ENCODE data around the gene FAM3D. TPM values are rescaled to one million over a fixed set of nuclear protein-coding genes. Genes with fewer than 3 reads are reported as not detected.

FAM3D gene
- total RNA-seq, 4 donors from 2014 or later, result not detected

- 72 to 93% methylated on average over 3 of the region's 3 CpGs for WGBS, 2 donors
- Histone ChIP-seq H3K27me3 (no peaks in the 10 kb centered on the region), H3K4me3 (no peak overlapping the region), H3K36me3 (no peaks in the 10 kb centered on the region), H3K27ac (no peak overlapping the region), H3K9me3 (peaks cover 0 to 6% (median 0%) of the 10 kb centered on the region in 4 donors), H3K4me1 (no peaks in the 10 kb centered on the region)
- TF ChIP-seq EP300 (IDR thresholded peaks at IDR 0.05), result no peak
- no peak for TF ChIP-seq CTCF (IDR thresholded peaks at IDR 0.05)
- TF ChIP-seq POLR2A (IDR thresholded peaks at IDR 0.05), result no peak
- DNase-seq (ENCODE audit: low spot score in 2 of 2), result no peak
These were observed 6.3 kb upstream of the FAM3D start for GRCh38 chr3:58672880-58673279.

DNA sequence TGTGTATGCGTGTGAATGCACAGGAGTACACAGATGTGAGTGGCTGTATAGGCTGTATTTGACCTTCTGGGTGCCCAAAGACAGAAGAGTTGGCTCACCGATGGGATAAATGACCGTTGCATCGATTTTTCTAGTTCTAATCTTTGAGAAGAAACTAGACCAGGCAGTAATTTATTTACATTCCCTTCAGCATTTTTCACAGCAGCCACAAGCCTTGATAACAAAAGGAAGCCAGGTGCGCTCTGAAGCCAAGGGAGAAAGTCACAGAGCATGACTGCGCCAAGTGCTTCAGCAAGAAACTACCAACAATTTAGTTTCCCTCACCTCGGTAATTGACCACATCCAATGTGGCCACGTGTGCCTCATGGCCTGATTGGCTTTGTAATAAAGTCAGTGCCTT is 5.9 kb upstream of the FAM3D start:
- H3K27ac ChIP-seq, result no peak overlapping the region
- no peaks in the 10 kb centered on the region for H3K27me3 ChIP-seq
- H3K4me1 ChIP-seq, result no peaks in the 10 kb centered on the region
- TF ChIP-seq EP300 (IDR thresholded peaks at IDR 0.05) (no peak), CTCF (IDR thresholded peaks at IDR 0.05) (no peak), POLR2A (IDR thresholded peaks at IDR 0.05) (no peak)
- peaks cover 0 to 6% (median 0%) of the 10 kb centered on the region in 4 donors for H3K9me3 ChIP-seq
- no peak overlapping the region for H3K4me3 ChIP-seq
- 85 to 89% methylated on average over 8 of the region's 8 CpGs for WGBS, 2 donors
- H3K36me3 ChIP-seq, result no peaks in the 10 kb centered on the region
- no peak for DNase-seq (ENCODE audit: low spot score in 2 of 2)

DNA sequence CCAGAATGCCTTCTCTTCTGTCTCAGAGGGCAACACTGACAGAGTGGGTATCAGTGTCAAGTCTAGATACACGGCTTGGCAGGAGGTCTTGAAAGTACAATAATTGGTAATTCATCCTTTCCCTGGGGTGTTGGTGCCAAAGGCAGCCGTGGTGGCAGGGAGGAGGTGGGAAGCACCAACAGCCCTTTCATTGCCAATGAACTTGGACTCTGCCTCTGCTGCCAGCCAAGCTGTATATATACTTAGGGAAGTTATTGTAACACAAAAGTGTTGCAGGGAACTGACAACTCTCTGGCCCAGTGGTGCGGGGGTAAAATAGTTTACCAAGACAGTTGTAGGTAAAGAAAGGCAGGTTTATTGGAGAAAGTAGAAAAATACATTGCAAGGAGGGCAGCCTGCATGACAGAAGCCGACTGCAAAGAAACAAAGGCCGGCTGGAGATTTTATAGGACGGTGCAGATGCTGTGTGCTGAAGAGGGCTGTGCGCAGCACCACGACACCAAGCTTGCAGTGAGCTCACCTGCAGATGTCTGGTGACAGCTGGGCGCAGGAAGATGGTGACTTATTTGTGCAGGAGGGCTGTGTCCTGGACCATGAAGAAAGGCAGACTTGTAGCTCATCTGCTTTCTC is 4.0 kb upstream of the FAM3D start:
- Histone ChIP-seq H3K4me1 (no peaks in the 10 kb centered on the region), H3K36me3 (no peaks in the 10 kb centered on the region), H3K9me3 (peaks cover 0 to 5% (median 0%) of the 10 kb centered on the region in 4 donors), H3K27me3 (no peaks in the 10 kb centered on the region), H3K27ac (no peak overlapping the region), H3K4me3 (no peak overlapping the region)
- no peak for DNase-seq (ENCODE audit: low spot score in 2 of 2)
- 59 to 74% methylated on average over 9 of the region's 9 CpGs for WGBS, 2 donors
- no peak for TF ChIP-seq CTCF (IDR thresholded peaks at IDR 0.05)

- no peaks in the 10 kb centered on the region for H3K9me3 ChIP-seq
- TF ChIP-seq CTCF (IDR thresholded peaks at IDR 0.05) (no peak), POLR2A (IDR thresholded peaks at IDR 0.05) (no peak), EP300 (IDR thresholded peaks at IDR 0.05) (no peak)
- H3K4me3 ChIP-seq, result no peak overlapping the region
- H3K36me3 ChIP-seq, result no peaks in the 10 kb centered on the region
- 67 to 79% methylated on average over 8 of the region's 8 CpGs for WGBS, 2 donors
- DNase-seq (ENCODE audit: low spot score in 2 of 2), result no peak
- no peaks in the 10 kb centered on the region for H3K27me3 ChIP-seq
- peak overlapping the region in 1 of 4 donors; percentile 54 for H3K27ac ChIP-seq
- H3K4me1 ChIP-seq, result no peaks in the 10 kb centered on the region
These were observed 1.7 kb upstream of the FAM3D start for GRCh38 chr3:58668247-58668646.

DNA sequence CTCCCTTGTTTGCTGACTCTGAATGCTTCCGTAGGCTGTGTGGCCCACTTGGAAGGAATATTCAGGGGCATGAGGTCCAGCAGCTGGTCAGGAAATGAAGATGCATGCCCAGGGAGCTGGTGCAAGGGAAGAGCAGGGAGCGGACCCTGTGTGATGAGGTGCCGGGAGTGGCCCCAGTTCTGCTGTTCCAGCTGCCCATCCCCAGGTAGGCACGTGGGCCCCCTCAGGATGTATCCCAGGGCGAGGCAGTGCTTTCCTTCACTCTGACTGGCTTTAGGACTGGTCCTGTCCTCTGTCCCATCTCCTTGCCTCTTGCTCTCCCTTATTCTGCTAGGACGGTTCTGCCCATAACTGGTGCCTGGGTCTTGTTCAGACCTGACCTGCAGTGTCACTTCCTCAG is 1.1 kb upstream of the FAM3D start:
- no peak for DNase-seq (ENCODE audit: low spot score in 2 of 2)
- H3K27ac ChIP-seq, result peak overlapping the region in 1 of 4 donors; percentile 68
- WGBS, 2 donors, result 69 to 81% methylated on average over 5 to 6 of the region's 6 CpGs

More for the DNA sequence above, 1.1 kb upstream of the FAM3D start:
- no peak for TF ChIP-seq EP300 (IDR thresholded peaks at IDR 0.05)
- no peak for TF ChIP-seq CTCF (IDR thresholded peaks at IDR 0.05)
- TF ChIP-seq POLR2A (IDR thresholded peaks at IDR 0.05), result no peak
- Histone ChIP-seq H3K4me1 (no peaks in the 10 kb centered on the region), H3K27me3 (no peaks in the 10 kb centered on the region), H3K36me3 (no peaks in the 10 kb centered on the region), H3K9me3 (no peaks in the 10 kb centered on the region), H3K4me3 (no peak overlapping the region)

Data from tibial nerve (tissue), 4 donors.